Stimulated activated CD4-positive, alpha-beta T cell treated with anti-CD3 and anti-CD28 coated beads, Interleukin-2, amount 100 ng/mL, for 24 hours (primary cell): ENCODE data around the gene BBS12.

Experiments used
- DNase-seq, 2 donors: peaks; one replicate each; pipeline ENCODE4 v3.0.0-alpha.2; 2020

BBS12 gene

DNA sequence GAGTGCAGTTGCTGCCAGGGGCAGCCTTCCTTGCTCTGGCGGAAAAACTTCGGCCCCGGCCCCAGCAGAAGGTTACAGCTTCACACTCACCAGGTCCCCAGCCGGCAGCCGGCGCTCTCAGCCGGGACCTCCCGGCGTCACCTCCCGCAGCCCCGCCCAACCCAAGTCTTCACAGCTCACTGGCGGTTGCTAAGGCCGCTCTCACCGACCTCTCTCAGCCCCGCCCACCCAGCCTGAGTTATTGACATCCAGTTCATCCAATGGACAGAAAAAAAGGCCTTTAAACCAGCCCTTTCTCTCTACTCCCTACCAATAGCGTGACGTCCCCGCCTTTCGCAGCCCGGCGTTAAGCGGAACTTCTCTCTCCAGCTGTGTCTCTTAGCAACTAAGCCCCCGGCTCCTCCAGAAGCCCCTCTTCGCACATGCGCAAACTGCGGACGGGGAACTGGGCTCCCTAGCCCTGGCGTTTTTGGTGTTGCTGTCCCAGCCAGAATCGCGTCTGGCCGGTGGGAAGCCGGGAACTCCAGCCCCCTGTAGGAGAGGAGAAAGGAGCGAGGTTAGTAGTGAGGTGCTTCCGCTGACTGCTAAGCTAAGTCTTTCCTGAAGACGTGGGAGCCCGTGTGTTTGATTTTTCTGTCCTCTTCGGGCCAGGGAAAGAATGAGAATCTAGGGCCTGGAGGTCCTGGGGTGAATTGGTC is at the start of gene BBS12:
Gene BBS12 (plus strand): TSS at position 376 of the 698 bp plus-strand sequence. CDS start 9,189 bp downstream, outside the sequence.
- peak; percentile 99 for DNase-seq

DNA sequence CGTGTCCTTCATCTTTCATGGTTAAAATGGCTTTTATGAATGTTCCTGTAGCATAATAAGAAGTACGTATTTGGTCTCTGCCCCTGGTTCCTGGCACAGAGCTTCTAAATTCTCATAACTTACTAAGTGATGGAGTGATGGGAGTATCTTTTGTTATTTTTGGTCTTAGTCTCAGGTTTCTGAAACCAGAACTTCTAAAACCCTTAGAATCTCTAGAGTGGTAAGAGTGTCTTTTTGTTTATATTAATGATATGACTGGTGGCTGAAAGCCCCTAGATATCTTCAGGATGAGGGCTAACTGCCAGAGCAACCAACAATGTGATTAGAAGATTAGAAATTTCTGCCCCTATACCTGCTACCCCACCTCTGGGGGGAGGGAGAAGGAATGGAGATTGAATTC is 45.8 kb upstream of the BBS12 start:
- DNase-seq = no peak

- DNase-seq = no peak
Observed at GRCh38 chr4:122687531-122688061, 44.9 kb upstream of the BBS12 start.

GRCh38 chr4:122688529-122689140 is 43.9 kb upstream of the BBS12 start:
- no peak for DNase-seq

GRCh38 chr4:122689972-122690371 is 42.5 kb upstream of the BBS12 start:
- DNase-seq = peak in 1 of 2 donors; percentile 35

- no peak for DNase-seq
Observed at GRCh38 chr4:122691988-122692387, 40.5 kb upstream of the BBS12 start.

DNA sequence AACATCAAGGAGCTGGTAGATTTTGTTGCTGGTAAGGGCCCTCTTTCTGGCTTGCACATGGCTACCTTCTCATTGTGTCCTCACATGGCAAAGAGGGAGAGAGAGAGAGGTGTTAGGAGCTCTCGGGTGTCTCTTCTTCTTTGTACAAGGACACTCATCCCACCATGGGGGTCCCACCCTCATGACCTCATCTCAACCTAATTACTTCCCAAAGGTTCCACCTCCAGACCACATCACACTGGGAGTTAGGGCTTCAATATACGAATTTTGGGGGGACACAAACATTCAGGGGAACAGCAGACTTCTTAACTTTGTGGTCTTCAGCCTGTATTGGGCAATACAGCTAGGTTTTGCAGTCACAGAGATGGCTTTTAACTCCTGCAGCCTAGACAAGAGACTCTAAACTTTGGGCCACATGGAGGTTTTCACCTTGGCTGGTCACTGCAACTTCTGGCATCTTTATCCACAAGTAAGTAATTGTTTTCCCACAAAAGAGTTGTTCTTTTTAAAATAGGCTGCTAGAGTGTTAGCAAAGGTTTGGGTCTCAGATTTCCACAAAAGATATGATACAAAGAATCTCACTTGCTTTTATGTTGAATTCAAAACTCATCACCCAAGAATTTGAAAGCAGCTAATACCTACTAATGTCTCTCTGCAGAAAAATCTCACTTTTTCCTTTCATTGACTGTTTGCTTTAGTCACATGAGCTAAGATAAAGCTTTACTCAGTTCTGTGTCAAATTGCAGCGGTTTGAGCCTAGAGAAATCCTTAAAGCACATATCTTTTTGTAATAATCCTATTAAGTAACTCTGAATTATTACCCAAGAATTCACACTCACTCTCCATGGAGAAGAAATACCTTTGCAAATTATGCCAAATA is 39.6 kb upstream of the BBS12 start:
- no peak for DNase-seq

- DNase-seq = no peak
Observed at GRCh38 chr4:122695226-122695625, 37.3 kb upstream of the BBS12 start.

DNA sequence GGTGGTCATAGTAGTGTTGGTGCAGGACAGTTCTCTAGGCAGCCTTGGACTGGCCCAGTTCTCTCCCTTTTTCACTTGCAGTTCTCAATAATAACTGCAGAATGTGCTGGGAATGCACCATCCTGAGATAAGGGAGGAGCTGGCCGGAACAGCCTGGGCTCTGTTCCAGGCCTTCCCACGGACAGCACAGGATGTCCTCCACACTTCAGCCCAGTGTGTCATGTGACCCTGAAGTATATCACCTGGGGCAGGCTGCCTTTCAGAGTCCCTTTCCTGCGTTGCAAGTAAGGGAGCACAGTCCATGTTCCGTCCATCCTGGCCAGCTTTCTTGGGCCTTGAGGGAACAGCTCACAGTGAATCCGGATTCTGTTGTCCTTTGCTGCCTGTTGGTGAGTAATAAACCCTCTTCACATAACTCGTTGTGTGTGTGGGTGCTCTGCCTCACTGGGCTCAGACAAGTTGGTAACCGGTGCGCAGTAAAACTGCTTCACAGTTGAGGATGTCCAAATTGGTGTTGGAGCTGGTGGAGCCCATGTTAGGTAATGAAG is 32.3 kb upstream of the BBS12 start:
- no peak for DNase-seq

DNA sequence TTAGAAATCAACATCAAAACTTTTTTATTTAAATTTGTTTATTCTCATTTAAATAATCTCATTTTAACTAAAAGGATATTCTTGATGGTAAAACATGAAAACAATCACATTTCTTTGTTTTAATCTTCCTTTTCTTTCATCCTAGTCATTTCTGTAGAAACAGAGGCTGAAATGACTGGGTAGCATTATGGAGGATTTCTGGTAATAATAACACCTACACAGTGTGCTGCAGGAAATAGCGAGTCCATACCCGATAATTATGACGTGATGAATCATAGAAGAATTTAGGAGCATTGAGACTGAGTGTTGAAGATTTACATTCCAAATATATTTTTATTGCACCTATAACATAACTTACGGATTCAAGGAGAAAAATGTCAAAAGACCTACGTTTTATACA is 31.4 kb upstream of the BBS12 start:
- no peak for DNase-seq

DNA sequence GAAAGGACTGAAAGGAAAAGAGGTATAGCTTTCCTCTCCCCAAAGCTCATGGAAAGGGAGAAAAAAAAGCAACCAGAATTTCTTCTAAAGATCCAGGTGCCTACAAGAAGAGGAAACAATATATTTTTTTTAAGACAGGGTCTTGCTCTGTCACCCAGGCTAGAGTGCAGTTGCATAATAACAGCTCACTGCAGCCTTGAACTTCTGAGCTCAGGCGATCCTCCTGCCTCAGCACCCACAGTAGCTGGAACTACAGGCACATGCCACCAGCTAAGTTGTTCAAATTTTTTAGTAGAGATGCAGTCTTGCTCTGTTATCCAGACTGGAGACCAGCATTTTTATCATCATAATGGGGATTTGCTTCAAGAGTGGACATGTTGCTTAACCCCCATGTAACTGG is 30.5 kb upstream of the BBS12 start:
- DNase-seq = no peak

- DNase-seq = no peak
Observed at GRCh38 chr4:122702939-122703338, 29.6 kb upstream of the BBS12 start.

GRCh38 chr4:122703868-122704267 is 28.6 kb upstream of the BBS12 start:
- no peak for DNase-seq

DNA sequence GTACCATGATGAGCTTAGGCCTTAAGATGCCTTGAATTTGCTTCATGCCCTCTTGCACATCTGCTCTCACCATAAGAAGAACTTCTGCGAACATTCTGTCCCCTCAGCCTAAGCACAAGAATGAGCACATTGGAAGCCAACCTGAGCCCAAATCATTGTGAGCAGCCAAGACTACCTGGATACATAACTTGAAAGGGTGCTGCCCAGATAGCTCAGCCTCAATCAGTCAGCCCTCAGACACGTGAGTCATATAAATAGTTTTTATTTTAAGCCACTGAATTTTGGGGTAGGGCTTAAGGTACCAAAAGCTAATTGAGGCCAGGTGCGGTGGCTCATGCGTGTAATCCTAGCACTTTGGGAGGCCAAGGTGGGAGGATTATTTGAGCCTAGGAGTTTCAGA is 27.5 kb upstream of the BBS12 start:
- no peak for DNase-seq

- DNase-seq = no peak
Observed at GRCh38 chr4:122705547-122706117, 26.9 kb upstream of the BBS12 start.

DNA sequence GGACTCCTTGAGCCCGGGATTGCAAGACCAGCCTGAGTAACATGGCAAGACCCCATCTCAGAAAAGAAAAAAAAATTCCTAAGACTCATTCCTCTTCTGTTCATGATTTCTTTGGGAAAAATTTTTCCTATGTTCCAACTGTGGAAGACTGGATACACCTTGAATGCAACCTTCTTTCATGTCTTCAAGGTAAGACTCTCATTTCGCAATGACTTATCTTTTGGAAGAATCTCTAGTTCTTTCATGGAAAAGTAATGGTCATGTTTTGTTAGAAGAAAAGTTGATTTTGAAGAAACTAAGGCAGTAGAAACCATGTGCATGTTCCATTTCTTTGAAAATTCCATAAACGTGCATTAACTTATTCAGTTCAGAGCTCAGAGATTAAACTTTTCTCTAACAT is 26.0 kb upstream of the BBS12 start:
- DNase-seq = no peak

GRCh38 chr4:122707497-122707896 is 25.0 kb upstream of the BBS12 start:
- DNase-seq = no peak

DNA sequence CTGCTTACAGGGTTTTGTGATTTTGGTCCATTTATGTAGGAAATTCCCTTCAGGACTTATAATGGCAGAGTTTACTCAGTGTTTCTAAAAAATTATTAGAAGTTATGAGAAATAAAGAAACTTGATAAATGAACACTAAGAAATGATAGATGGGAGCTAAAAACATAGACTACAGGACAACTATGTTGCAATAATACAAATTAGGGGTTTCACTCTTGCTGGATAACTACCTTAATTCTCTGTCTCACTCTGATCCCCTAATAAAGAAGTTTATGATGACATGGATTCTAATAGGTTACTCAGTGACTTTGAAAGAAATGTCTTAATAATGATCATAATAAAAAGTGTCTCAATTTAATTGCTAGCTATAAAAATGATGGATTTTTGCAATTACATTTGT is 23.3 kb upstream of the BBS12 start:
- no peak for DNase-seq

DNA sequence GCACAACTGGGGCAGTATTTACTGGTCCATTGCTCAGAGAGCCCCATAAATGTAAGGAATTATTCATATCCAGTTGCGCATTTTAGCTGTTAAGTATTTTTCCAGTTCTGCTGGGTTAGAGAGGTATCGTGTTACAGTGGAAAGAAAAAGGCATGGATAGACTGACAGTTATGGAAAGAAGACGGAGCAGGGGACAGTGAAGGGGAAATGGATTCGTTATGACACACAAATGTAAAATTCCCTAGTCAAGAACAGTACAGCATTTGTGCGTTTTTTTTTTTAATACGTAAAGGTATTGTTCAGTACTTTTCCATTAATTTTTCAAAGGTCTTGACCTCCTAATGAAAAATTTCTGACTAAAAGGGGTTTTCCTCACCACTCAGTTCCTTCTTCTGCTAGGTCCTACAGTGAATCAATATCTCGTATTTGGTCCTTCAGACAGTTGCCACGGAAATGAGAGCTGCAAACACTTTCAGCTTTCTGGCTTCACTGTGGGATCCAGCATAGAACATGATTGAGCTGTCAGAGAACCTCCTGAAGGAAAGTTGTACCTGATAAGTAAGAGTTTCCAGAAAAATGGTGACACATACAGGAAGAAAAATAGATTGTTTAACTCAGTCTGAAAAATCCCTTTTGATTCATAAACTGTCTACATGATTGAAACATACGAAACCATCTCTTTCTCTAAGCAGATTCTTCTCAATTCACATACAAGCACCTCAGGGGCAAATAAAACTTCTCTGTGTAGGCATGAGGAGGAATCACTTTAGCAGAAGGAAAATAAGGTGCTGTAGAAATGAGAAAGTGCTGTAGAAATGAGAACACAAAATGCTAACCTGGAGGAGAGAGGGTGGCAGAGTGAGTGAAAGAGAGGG is 21.8 kb upstream of the BBS12 start:
- DNase-seq = peak; percentile 38 to 55

DNA sequence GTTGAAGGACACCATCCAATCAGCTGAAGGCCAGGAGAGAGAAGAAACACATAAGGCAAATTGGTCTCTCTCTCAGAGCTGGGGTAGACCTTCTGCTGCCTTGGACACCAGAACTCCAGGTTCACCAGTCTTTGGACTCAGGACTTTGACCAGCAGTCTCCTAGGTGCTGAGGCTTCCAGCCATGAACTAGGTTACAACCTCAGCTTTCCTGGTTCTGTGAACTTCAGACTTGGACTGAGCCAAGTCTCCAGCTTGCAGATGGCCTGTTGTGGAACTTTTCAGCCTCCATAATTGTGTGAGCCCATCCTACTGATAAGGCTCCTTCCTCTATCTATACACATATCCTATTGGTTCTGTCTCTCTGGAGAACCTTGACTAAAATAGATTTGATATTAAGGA is 20.6 kb upstream of the BBS12 start:
- no peak for DNase-seq

- no peak for DNase-seq
Observed at GRCh38 chr4:122712782-122713181, 19.7 kb upstream of the BBS12 start.

DNA sequence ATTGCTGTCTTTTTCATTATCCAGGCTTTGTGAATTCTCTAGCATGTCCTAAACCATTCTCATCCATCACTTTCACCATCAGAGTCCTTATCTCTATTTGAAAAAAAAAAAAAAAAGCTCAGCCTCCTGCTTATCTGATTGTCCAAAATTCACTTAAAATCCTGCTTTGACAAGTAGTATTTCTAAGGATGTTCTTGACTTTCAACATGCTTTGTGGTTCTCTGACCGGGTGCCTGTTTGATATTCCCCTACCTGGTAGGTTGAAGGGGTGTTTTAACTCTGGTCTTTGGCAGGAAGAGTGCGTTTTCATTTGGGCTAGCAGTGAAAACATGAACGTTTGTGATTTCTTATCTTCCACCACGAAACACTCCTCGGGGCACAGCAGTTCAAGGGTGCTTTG is 17.3 kb upstream of the BBS12 start:
- no peak for DNase-seq
